Liver (tissue), 9 donors: ENCODE data around the gene FAM124A. TPM values are rescaled to one million over a fixed set of nuclear protein-coding genes. Genes with fewer than 3 reads are reported as not detected.

ENCODE experiments used
- DNase-seq: peaks from one replicate; pipeline ENCODE4 v3.0.0-alpha.2; 2017; ENCODE audit warnings: low spot score
- H3K27ac ChIP-seq, 2 donors: one replicate each; pipeline ENCODE4 v1.7.0; 2013; ENCODE audit warnings: inconsistent platforms in 2 of 2, low read length in 2 of 2, control low read depth in 1 of 2, low read depth in 1 of 2, mild to moderate bottlenecking in 1 of 2
- H3K27me3 ChIP-seq, 4 donors: one replicate each; pipeline versions ENCODE4 v1.6.1 to v1.7.0; 2013; ENCODE audit warnings: low read length in 3 of 4, inconsistent platforms in 1 of 4, mild to moderate bottlenecking in 1 of 4, moderate library complexity in 1 of 4; ENCODE audit not compliant: control insufficient read depth in 4 of 4, insufficient read depth in 4 of 4
- H3K36me3 ChIP-seq, 4 donors: one replicate each; pipeline versions ENCODE4 v1.6.1 to v1.7.0; 2013; ENCODE audit warnings: low read length in 3 of 4, mild to moderate bottlenecking in 3 of 4, low read depth in 1 of 4, moderate library complexity in 1 of 4; ENCODE audit not compliant: control insufficient read depth in 4 of 4, insufficient read depth in 3 of 4
- H3K4me1 ChIP-seq, 4 donors: one replicate each; pipeline versions ENCODE4 v1.6.1 to v1.7.0; 2013; ENCODE audit warnings: low read length in 3 of 4, mild to moderate bottlenecking in 3 of 4, moderate library complexity in 1 of 4; ENCODE audit not compliant: control insufficient read depth in 4 of 4, insufficient read depth in 4 of 4
- H3K4me3 ChIP-seq, 3 donors: one replicate each; pipeline versions ENCODE4 v1.6.1 to v1.7.0; 2013; ENCODE audit warnings: low read length in 3 of 3, control low read depth in 1 of 3, low read depth in 1 of 3, mild to moderate bottlenecking in 1 of 3
- H3K9ac ChIP-seq, 2 donors: one replicate each; pipeline ENCODE4 v1.7.0; 2013; ENCODE audit warnings: low read length in 2 of 2, mild to moderate bottlenecking in 2 of 2, moderate library complexity in 2 of 2, control low read depth in 1 of 2, low read depth in 1 of 2
- H3K9me3 ChIP-seq, 4 donors: one replicate each; pipeline versions ENCODE4 v1.6.1 to v1.7.0; 2013; ENCODE audit warnings: low read length in 3 of 4; ENCODE audit not compliant: control insufficient read depth in 4 of 4
- ATF3 ChIP-seq: IDR thresholded peaks from 2 replicates; pipeline ENCODE4 v1.6.1; 2016; ENCODE audit warnings: antibody characterized with exemption
- CTCF ChIP-seq: fragments of 150-350 bp; IDR thresholded peaks from 2 replicates; pipeline ENCODE4 v1.5.1; 2017; ENCODE audit warnings: improper control_type of control experiment, low read depth, low read length; ENCODE audit not compliant: missing input control
- EGR1 ChIP-seq, 2 donors: IDR thresholded peaks; 2 replicates each; pipeline ENCODE4 v1.6.1; 2016 to 2018; ENCODE audit warnings: antibody characterized with exemption in 2 of 2, low read depth in 2 of 2
- FOXA1 ChIP-seq: IDR thresholded peaks from 2 replicates; pipeline ENCODE4 v1.6.1; 2016; ENCODE audit warnings: antibody characterized with exemption
- FOXA2 ChIP-seq: IDR thresholded peaks from 2 replicates; pipeline ENCODE4 v1.6.1; 2016; ENCODE audit warnings: antibody characterized with exemption
- GABPA ChIP-seq, 2 donors: IDR thresholded peaks in 1 of 2; conservative IDR thresholded peaks in 1 of 2; 2 replicates each; pipeline ENCODE4 v1.6.1; 2016; ENCODE audit warnings: antibody characterized with exemption in 2 of 2, mild to moderate bottlenecking in 1 of 2, moderate library complexity in 1 of 2
- HNF4A ChIP-seq, 2 donors: conservative IDR thresholded peaks; 2 replicates each; pipeline ENCODE4 v1.6.1; 2016; ENCODE audit warnings: antibody characterized with exemption in 2 of 2, mild to moderate bottlenecking in 2 of 2
- HNF4G ChIP-seq: IDR thresholded peaks from 2 replicates; pipeline ENCODE4 v1.6.1; 2016; ENCODE audit warnings: antibody characterized with exemption
- MAX ChIP-seq: IDR thresholded peaks from 2 replicates; pipeline ENCODE4 v1.6.1; 2016; ENCODE audit warnings: antibody characterized with exemption
- RAD21 ChIP-seq, 2 donors: IDR thresholded peaks; 2 replicates each; pipeline ENCODE4 v1.6.1; 2016; ENCODE audit warnings: antibody characterized with exemption in 2 of 2, mild to moderate bottlenecking in 2 of 2
- REST ChIP-seq: IDR thresholded peaks from 2 replicates; pipeline ENCODE4 v1.6.1; 2016; ENCODE audit warnings: antibody characterized with exemption, mild to moderate bottlenecking
- RXRA ChIP-seq, 2 donors: IDR thresholded peaks; 2 replicates each; pipeline ENCODE4 v1.6.1; 2017 to 2018; ENCODE audit warnings: antibody characterized with exemption in 2 of 2, mild to moderate bottlenecking in 1 of 2
- TAF1 ChIP-seq: conservative IDR thresholded peaks from 2 replicates; pipeline ENCODE4 v1.6.1; 2016; ENCODE audit warnings: antibody characterized with exemption, mild to moderate bottlenecking
- YY1 ChIP-seq: IDR thresholded peaks from 2 replicates; pipeline ENCODE4 v1.6.1; 2016; ENCODE audit warnings: antibody characterized with exemption, mild to moderate bottlenecking
- ZBTB33 ChIP-seq: IDR thresholded peaks from 2 replicates; pipeline ENCODE4 v1.6.1; 2016; ENCODE audit warnings: antibody characterized with exemption
- WGBS: extraction: QIAGEN DNeasy Blood & Tissue Kit; methylation state at CpG from one replicate; pipeline ENCODE4 v1.1.7; 2013; 5-methylcytosine and 5-hydroxymethylcytosine counted together
- polyA plus RNA-seq, 2 donors: library from polyadenylated mRNA; stranded (reverse) in 1 of 2; unstranded in 1 of 2; fragments of 200-250 nt in 1 of 2; fragments of >200 nt in 1 of 2; fragmentation: Nextera tagmentation in 1 of 2; extraction: Ambion mirVana in 1 of 2; gene quantifications; one replicate each; pipeline versions ENCODE4 v1.2.1 to v1.2.3, GENCODE V29; 2013 to 2015
- total RNA-seq, 2 donors: library from RNA; depleted of rRNA; stranded (reverse); fragments of >200 nt; gene quantifications; one replicate each; pipeline ENCODE4 v1.2.3, GENCODE V29; 2014
- donor health status: healthy.
- donor health status: healthy.
- donor health status: healthy.
- donor health status: healthy.
- donor health status: healthy.

The FAM124A gene
- total and polyA plus RNA-seq, 4 donors: 0.33 to 0.92 (median 0.46) TPM

GRCh38 chr13:51323824-51324511 lies 101.8 kb downstream of the FAM124A start:
- TF ChIP-seq ZBTB33 (no peak), HNF4G (no peak), YY1 (no peak), RAD21 (IDR thresholded peaks at IDR 0.05) (no peak), REST (no peak), GABPA (IDR thresholded peaks at IDR 0.05 in 1 of 2, conservative IDR thresholded peaks at IDR 0.05 in 1 of 2) (no peak), CTCF (no peak), TAF1 (no peak), RXRA (IDR thresholded peaks at IDR 0.05) (no peak), FOXA2 (no peak), ATF3 (no peak), MAX (no peak), HNF4A (conservative IDR thresholded peaks at IDR 0.05) (no peak), FOXA1 (no peak), EGR1 (IDR thresholded peaks at IDR 0.05; ENCODE audit: low read depth in 2 of 2) (no peak)
- Histone ChIP-seq H3K4me3 (no peak overlapping the region), H3K27me3 (no peaks in the 10 kb centered on the region), H3K27ac (no peak overlapping the region), H3K9ac (no peak overlapping the region), H3K36me3 (no peaks in the 10 kb centered on the region), H3K4me1 (no peaks in the 10 kb centered on the region), H3K9me3 (no peaks in the 10 kb centered on the region)
- DNase-seq: no peak
- WGBS: 64% methylated on average over 5 of the region's 5 CpGs
